GM15510 (cell line): Measurements from ENCODE around the gene CCT7.
A peak's percentile ranks its signal among the peaks of the same experiment; 100 is the strongest.

Source experiments
- POLR2A ChIP-seq: IDR thresholded peaks from 3 replicates; pipeline ENCODE4 v1.6.1; 2011; ENCODE audit warnings: borderline replicate concordance; ENCODE audit not compliant: insufficient read length; ENCODE audit errors: extremely low read depth

CCT7 gene

DNA sequence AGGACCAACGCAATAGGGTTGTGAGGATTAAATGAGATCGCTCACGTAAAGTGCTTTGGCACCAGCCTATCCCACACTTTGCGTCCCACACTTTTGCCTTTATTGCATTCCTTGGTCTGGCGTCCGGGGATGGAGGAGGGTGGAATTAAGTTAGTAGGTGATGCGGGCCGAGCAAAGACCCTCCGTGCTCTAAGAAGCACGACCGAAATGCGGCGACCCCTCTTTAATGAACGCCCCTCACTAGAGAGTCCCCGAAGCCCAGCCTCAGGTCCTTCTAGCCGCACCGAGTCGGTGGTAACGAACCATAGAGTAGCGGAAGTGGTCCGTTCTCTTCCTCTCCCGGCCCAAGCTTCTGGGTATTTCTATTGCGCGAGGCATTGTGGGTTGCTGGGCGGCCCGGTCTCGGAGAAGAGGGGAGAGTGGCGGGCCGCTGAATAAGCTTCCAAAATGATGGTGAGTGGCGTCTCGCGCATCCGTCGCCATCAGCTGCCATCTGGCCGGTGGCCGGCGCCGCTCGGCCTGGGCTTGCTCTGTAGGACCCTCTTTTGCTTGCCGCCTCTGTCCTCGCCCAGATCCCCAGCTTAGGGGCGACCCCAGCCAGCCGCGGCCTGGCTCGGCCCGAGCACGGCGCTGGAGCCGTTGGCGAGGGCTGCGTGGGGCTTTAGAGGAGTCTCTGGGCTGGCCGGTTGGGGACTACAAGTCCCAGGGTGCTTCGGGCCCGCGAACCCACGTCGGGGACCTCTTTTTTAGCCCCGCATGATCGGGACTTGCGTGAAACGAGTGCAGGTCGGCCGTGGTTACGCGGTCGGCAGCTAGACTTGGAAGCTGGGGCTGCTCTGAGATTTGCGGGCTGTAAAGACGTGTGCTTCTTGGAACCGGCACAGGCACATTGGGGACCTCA is at the start of gene CCT7:
Gene CCT7, plus strand, starts transcription at position 377 of the 901 bp plus-strand sequence. Its CDS starts 71 bp downstream, at position 448.
- TF ChIP-seq POLR2A, result peak; percentile 98

DNA sequence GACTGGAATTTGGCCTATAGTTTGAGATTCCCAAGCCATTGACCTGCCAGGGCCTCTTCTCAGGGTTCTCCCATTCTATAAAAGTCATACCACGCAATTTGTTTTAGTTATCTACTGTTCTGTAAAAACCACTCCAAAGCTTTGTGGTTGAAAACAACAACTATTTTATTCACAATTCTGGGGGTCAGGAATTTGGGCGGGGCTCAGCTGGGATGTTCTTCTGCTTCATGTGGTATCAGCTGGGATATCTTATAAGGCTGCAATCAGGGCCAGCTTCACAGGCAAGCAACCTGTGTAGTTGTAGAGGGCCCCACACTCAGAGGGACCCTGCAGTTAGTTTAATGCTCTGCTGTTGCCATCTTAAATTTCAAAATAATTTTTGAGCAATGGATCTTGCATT is 48.1 kb upstream of the CCT7 start:
- TF ChIP-seq POLR2A, result no peak

DNA sequence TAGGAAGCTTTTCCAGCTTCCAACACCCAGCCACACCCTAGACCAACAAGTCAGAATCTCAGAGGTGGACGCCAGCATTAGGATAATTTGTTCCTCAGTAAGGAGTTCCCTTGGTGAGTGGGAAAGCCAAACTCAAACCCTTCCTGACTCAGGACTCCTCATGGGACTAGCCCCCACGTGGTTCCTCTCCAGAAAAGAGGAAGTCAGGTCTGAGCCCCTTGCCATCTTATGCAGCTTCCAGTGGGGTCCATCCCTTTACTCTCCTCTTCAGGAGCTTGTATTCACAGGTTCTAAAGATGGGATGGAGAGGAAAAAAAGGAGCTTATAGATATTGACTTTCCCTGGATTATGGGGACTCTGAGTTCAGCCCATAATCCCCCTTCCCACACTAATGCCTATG is 46.6 kb upstream of the CCT7 start:
- TF ChIP-seq POLR2A, result no peak

DNA sequence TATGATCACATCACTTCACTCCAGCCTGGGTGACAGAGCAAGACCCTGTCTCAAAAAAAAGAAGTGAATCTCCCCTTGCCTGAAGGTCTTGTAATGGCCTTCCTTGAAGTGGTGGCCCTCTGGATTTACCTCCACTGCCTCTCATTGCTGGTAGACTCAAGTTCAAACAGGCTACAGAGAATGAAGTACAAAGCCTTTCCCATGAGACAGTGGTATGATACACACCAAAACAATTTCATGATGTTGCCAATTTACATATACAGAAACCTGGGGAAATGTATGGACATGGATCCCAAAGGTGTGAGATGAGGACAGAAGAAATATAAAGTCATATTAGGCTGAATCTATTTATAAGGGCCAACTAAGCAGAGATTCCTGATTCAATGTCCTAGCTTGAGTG is 36.5 kb upstream of the CCT7 start:
- no peak for TF ChIP-seq POLR2A

DNA sequence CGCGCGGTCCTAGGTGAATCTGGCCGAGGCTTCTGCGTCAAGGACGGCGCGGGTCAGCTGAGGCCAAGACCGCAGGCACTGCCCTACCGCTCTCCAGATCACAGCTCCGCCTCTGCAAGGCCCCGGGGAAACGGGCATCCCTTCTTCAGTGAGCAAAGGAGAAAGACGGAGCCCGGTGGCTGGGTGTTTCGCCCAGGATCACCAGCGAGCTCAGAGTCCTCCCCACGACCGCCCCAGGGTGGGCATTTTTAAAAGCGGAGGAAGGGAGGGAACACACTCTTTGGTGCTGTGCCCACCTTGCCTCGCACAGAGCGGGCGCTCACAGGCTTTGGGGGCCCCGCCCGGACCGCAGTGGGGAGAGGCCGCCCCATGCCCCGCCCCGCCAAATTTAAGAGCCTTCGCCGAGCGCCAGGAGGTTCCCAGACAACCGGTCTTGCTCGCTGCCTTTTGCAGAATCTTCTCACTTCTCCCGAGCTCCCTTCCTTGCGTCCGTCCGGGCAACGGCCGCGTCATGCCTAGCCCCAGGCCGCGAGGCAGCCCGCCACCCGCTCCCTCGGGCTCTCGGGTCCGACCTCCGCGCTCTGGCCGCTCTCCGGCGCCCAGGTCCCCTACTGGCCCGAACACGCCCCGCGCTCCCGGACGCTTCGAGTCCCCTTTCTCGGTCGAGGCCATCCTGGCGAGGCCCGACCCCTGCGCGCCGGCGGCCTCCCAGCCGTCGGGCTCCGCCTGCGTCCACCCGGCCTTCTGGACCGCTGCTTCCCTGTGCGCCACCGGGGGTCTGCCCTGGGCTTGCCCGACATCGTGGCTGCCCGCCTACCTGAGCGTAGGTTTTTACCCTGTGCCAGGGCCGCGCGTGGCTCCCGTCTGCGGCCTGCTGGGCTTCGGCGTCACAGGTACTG is 31.7 kb upstream of the CCT7 start, which contains the start of gene NOTO:
Gene NOTO, plus strand, starts transcription at position 419 of the 899 bp plus-strand sequence. Its CDS starts 93 bp downstream, at position 512.
- TF ChIP-seq POLR2A, result no peak

DNA sequence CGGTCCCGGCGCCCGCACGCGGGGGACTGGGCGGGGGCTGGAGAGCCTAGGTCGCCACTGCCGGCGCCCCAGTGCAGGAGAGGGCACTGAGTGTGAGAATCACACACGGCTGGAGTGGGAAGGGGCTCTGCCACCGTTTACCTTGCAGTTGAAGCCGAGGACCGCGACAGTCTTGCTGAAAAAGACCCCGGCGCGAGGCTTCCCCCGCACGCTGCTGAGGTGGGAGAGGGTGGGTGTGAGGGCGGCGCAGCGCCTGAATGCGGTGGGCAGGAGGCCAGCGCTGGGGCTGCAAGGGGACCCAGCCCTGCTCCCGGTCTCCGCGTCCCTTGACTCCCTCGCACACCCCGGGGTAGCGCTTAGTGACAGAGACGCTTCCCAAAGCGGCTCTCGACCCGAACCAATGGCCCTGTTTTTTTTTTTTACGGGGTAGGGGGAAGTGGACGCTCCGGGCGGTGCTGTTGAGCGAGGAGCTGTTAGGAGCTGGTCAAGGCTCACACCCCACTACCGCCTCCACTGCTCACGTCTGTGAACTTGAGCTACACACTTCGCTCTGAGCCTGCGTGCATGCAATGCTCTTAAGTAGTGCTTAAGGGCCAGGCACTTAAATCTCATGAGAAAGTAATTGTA is 30.9 kb upstream of the CCT7 start:
- TF ChIP-seq POLR2A, result no peak

DNA sequence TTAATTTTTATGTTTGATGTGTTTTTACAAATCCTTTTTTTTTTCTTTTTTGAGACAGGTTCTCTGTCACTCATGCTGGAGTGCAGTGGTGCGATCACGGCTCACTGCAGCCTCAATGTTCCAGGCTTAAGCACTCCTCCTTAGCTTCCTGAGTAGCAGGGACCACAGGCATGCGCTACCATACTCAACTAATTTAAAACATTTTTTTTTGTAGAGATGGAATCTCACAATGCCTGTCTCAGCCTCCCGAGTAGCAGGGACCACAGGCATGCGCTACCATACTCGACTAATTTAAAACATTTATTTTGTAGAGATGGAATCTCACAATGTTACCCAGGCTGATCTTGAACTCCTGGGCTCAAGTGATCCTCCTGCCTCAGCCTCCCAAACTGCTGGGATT is 28.5 kb upstream of the CCT7 start:
- TF ChIP-seq POLR2A, result no peak

DNA sequence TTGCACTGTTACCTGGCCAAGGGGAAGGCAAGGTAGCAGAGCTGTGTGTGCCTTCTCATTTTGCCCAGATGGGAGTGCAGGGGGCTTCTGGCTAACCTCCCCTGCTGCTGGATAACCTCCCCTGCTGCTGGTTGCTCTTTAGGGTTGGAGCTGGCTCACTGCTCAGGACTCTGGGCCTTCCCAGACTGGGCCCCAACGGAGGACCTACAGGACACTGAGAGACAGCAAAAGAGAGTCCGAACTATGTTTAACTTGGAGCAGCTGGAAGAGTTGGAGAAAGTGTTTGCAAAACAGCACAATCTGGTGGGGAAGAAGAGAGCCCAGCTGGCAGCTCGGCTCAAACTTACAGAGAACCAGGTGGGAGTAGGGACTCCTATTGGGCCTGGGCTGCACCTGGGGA is 25.9 kb upstream of the CCT7 start:
- no peak for TF ChIP-seq POLR2A

DNA sequence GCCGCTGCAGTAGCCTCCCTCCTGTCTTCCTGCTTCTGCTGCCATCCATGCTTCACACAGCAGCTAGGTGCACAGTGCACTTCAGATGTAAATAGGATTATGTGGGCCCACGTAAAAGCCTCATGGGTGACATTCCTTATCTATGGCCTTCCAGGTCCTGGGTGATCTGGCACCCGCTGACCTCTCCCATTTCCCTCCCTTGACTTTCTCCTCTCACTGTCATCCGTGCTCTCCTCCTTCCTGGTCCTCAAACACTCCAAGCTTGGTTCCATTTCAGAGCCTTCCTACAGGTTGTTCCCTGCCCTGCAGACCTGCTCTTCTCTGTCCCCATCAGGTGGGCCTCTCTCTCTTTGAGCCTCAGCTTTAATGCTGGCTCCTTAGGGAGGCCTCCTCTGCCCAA is 24.1 kb upstream of the CCT7 start:
- no peak for TF ChIP-seq POLR2A

DNA sequence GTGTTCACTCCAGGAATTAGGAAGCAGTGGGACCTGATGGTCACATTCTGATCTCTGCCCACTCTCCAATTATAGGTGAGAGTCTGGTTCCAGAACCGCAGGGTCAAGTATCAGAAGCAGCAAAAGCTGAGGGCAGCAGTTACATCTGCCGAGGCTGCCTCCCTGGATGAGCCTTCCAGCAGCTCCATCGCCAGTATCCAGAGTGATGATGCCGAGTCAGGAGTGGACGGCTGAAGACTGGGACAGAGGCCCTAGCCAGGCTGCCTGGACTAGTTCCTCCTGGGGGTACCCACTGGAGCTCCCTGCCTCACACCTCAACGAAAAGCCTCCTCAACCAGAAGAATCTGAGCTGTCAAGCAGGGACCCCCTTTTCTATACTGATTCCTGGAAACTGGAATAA is 23.4 kb upstream of the CCT7 start:
- no peak for TF ChIP-seq POLR2A

DNA sequence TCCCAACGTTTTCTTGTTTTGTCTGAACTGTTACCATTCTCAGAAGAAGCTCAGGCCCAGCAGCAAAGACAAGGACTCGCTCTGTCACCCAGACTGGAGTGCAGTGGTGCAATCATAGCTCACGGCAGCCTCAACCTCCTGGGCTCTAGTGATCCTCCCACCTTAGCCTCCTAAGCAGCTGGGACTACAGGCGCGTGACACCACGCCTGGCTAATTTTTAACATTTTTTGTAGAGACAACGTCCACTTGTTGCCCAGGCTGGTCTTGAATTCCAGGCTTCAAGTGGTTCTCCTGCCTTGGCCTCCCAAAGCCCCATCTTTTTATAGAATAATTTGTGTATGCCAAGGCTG is 22.0 kb upstream of the CCT7 start:
- TF ChIP-seq POLR2A, result no peak

DNA sequence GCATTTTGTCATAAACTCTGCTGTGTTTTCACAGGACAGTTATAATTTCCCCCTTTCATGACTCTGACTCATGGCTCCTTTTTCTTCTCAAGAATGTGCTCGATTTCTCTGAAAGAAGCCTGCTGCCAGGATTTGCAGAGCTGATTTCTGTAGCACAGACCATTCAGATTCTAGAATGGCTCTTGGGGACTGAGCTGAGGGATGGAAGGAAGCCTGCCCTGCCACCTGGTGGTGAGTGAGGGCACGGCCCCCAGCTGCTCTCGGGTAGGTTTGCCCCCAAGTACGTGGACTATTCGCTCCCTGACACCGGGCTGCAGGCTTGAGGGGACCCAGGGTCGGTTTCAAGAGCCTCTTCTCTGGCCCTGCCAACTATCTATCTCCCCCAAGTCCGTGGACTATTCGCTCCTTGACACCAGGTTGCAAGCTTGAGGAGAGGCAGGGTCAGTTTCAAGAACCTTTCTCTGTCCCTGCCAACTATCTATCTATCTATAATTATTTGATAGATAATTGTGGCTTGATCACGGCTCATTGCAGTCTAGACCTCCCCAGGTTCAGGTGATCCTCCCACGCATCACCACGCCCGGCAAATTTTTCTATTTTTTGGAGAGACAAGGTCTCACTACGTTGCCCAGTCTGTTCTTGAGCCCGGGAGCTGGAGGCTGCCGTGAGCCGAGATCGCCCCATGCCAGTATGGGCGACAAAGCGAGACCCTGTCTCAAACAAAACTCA is 21.5 kb upstream of the CCT7 start:
- no peak for TF ChIP-seq POLR2A

DNA sequence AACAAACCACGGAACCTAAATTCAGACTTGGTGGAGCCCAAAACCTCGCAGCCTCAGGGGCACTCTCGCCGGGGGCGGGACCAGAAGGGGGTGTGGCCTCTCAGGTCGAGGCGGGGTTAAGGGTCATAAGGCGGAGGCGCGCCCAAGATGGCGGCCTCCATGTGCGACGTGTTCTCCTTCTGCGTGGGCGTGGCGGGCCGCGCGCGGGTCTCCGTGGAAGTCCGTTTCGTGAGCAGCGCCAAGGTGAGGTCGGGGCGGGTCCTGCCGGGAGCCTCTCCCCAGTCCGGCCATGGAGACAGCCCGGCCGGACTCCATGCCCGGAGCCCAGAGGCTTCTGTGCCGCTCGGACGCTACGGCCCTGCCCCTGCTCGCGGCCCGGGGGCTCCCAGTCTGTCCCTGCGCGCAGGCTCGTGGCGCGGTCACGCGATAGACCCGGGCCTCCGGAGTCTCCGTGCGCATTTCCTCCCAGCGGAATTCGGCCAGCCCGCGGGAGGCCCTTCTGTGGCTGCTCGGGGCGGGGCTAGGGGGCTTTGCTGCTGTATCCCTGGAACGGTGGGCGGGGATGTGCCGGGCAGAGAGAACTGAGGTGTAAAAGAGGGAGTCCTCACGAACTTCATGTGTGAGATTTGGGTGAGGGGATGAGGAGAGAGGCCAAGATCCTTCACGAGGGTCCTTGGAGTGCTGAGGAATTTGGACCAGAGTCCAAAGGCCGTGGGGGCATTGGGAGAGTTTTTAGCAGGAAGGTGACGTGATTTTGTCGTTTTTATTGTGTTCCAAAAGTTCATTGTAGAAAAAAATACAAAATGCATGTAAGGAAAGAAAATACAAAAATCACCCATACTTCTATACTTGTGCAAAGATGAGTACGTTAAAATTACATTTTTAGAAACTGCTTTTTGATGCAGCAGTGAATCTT is 19.7 kb upstream of the CCT7 start, which contains the start of gene SMYD5:
Gene SMYD5, plus strand, starts transcription at position 126 of the 916 bp plus-strand sequence. Its CDS starts 22 bp downstream, at position 148.
- peak; percentile 66 for TF ChIP-seq POLR2A

DNA sequence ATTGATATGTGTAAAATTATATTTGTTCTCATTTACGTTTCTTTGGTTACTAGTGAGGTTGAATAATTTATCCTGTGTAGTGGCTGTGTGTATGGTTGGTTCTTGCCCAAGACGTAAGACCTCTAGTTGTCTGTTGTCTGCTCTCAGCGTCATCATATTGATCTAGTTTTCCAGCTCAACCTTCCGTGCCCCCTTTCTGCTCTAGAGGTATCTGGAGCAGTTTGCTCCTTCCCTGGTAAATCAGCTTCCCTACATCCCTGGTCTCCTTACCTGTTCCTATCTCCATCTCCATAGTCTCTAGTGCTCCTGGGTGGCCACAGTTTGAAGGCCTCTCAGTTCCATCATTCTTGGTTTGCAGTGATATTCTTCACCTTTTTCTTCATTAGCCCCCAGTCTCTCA is 18.9 kb upstream of the CCT7 start:
- no peak for TF ChIP-seq POLR2A

DNA sequence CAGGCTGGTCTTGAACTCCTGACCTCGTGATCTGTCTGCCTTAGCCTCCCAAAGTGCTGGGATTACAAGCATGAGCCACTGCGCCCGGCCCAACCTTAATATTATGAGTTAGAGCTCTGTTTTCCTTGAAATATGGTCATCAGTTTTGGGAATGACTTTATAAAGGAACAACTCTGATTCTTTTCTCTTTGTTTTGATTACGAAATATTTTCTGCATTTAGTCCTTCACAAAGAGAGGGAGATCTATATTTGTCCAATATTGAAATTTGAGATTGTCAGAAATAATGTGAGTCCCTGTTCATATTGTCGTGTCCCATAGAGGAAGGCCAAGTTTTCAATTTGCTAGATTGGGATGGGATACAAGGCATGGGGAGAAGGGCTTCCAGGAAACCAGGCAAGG is 16.9 kb upstream of the CCT7 start:
- TF ChIP-seq POLR2A, result no peak
